HepG2 (cell line): ENCODE results near the gene INHA. TPM values are rescaled to one million over a fixed set of nuclear protein-coding genes. Genes with fewer than 3 reads are reported as not detected.
A peak's percentile ranks its signal among the peaks of the same experiment; 100 is the strongest.

ENCODE experiments used
- AGO2 ChIP-seq: fragments of 200-400 bp; formaldehyde crosslinking; optimal IDR thresholded peaks from 2 replicates; pipeline ENCODE3; 2017; ENCODE audit warnings: mild to moderate bottlenecking, low read depth, low read length, moderate library complexity
- HNRNPLL ChIP-seq: fragments of 200-400 bp; formaldehyde crosslinking; IDR thresholded peaks from 2 replicates; pipeline ENCODE4 v1.6.1; 2017; ENCODE audit warnings: mild to moderate bottlenecking, low read depth, low read length; ENCODE audit not compliant: poor library complexity, severe bottlenecking
- KDM2A ChIP-seq: sonication (generic); formaldehyde crosslinking; IDR thresholded peaks from 2 replicates; pipeline ENCODE4 v1.4.0; 2020; ENCODE audit warnings: low read depth, missing genetic modification reagents, borderline replicate concordance
- NAIF1 ChIP-seq: sonication (generic); formaldehyde crosslinking; IDR thresholded peaks from 2 replicates; pipeline ENCODE4 v1.5.0; 2020; ENCODE audit warnings: mild to moderate bottlenecking, missing genetic modification reagents, borderline replicate concordance
- NR2F6 ChIP-seq, 2 experiments: IDR thresholded peaks; 2 replicates each; pipeline ENCODE4 v1.6.1; 2016; ENCODE audit warnings: antibody characterized with exemption in 1 of 2, mild to moderate bottlenecking in 1 of 2
- SAP130 ChIP-seq: IDR thresholded peaks from 2 replicates; pipeline ENCODE4 v1.6.1; 2016; ENCODE audit warnings: low read depth
- SOX13 ChIP-seq, 3 experiments: fragments of 450-650 bp in 1 of 3; sonication (generic) in 1 of 3; formaldehyde crosslinking in 1 of 3; IDR thresholded peaks in 2 of 3; conservative IDR thresholded peaks in 1 of 3; 2 replicates each; pipeline versions ENCODE4 v1.5.0 to v1.6.1; 2016 to 2020; ENCODE audit warnings: antibody characterized with exemption in 1 of 3, mild to moderate bottlenecking in 1 of 3, missing compliant biosample characterization in 1 of 3, missing genetic modification reagents in 1 of 3, moderate library complexity in 1 of 3
- ZKSCAN5 ChIP-seq: sonication (generic); formaldehyde crosslinking; IDR thresholded peaks from 2 replicates; pipeline ENCODE4 v1.5.1; 2020; ENCODE audit warnings: mild to moderate bottlenecking, missing genetic modification reagents
- ZNF292 ChIP-seq: sonication (generic); formaldehyde crosslinking; IDR thresholded peaks from 2 replicates; pipeline ENCODE4 v1.8.1; 2022; ENCODE audit warnings: mild to moderate bottlenecking, low read depth, missing genetic modification reagents, borderline replicate concordance
- ZNF687 ChIP-seq: sonication (generic); formaldehyde crosslinking; IDR thresholded peaks from 2 replicates; pipeline ENCODE4 v1.5.1; 2020; ENCODE audit warnings: mild to moderate bottlenecking, missing genetic modification reagents, moderate library complexity
- polyA plus RNA-seq, 8 experiments: library from polyadenylated mRNA; depleted of rRNA in 3 of 8; stranded (reverse) in 7 of 8; unstranded in 1 of 8; fragments of >200 nt; fragmentation: Illumina TruSeq in 4 of 8; extraction: Trizol in 4 of 8; gene quantifications; 2 replicates each; pipeline versions ENCODE4 v1.2.1 to v1.2.3, GENCODE V29; 2011 to 2016; ENCODE audit warnings: low read depth in 4 of 8, missing spikeins in 1 of 8, mixed read lengths in 1 of 8; ENCODE audit not compliant: insufficient read depth in 1 of 8
- total RNA-seq, 5 experiments: library from RNA; depleted of rRNA; stranded (reverse); fragments of >200 nt; fragmentation: Illumina TruSeq; extraction: Trizol; gene quantifications; 2 replicates each; pipeline ENCODE4 v1.2.3, GENCODE V29; 2016; ENCODE audit warnings: low read depth in 1 of 5
- TF ChIP-seq, protein P1 (sequence below): sonication (generic); formaldehyde crosslinking; IDR thresholded peaks from 2 replicates; pipeline ENCODE4 v1.5.1; 2020; ENCODE audit warnings: missing genetic modification reagents, mild to moderate bottlenecking, borderline replicate concordance
- TF ChIP-seq, protein P2 (sequence below): sonication (generic); formaldehyde crosslinking; IDR thresholded peaks from 2 replicates; pipeline ENCODE4 v1.4.0; 2020; ENCODE audit warnings: missing genetic modification reagents, mild to moderate bottlenecking, borderline replicate concordance
- TF ChIP-seq, protein P3 (sequence below): sonication (generic); formaldehyde crosslinking; IDR thresholded peaks from 2 replicates; pipeline ENCODE4 v1.9.0; 2022; ENCODE audit warnings: missing genetic modification reagents, mild to moderate bottlenecking, borderline replicate concordance

Gene INHA
- total and polyA plus RNA-seq, 2 of the 13 experiments (the other 11 are each of a cell fraction or from before 2014, with no cell fraction given), result 4.1 to 15.2 TPM

DNA sequence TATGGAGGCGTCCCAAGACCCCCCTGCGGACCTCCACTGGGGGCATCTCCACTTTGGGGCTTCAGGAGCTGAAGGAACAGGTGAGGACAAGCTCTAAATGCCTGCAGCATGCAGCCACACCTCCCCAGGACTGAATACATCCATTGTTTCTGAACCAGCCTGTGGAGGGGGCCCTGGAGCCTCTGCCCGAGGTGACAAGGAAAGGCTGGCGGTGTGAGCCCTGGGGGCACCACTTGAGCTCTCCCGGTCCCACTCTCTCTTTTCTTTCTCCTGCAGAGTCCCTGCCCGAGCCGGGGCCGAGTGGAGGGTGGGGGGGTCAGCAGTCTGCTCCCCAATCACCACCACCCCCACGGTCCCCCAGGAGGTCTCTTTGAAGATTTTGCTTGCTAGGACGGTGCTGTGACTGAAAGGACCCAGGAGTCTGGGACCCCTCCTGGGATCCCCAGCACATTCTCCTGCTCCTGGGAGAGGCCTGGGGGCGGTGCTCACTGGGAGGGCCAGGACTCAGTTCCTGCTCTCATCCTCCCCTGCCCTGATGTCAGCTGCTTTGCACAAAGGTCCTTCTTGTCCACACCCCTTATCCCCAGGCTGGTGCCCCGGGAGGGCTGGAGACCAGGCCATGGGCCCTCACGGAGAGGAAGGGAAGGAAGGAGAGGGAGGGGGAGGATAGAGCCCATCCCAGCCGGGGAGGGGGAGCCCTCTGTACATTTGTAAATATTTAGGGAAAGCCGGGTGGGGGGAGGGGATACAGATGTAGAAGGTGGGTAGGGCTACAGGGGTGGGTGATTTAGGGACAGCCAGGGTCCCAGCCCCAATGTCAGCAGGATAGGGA, 34.2 kb upstream of the INHA start (continued):
- TF ChIP-seq ZNF292 (0 out of 2 replicates have a peak, but pooled peaks have one; percentile 13), AGO2 (peak; percentile 86), ZNF687 (peak; percentile 37; the same call in 1 of the 2 replicates), SOX13 (IDR thresholded peaks at IDR 0.05) (no peak), SOX13 (CRISPR knock-in tag; conservative IDR thresholded peaks at IDR 0.05 in 1 of 2, IDR thresholded peaks at IDR 0.05 in 1 of 2) (peak in 1 of 2 experiments; percentile 20; a peak in 1 of 4 replicates), NAIF1 (CRISPR knock-in tag) (no peak), HNRNPLL (peak; percentile 17), NR2F6 (IDR thresholded peaks at IDR 0.05) (no peak), NR2F6 (CRISPR knock-in tag; IDR thresholded peaks at IDR 0.05) (0 out of 2 replicates have a peak, but pooled peaks have one; percentile 11), KDM2A (CRISPR knock-in tag) (peak; percentile 27; the same call in 1 of the 2 replicates), SAP130 (CRISPR knock-in tag) (peak; percentile 28; the same call in 1 of the 2 replicates), ZKSCAN5 (CRISPR knock-in tag) (no peak)
- TF ChIP-seq, protein P1, sequence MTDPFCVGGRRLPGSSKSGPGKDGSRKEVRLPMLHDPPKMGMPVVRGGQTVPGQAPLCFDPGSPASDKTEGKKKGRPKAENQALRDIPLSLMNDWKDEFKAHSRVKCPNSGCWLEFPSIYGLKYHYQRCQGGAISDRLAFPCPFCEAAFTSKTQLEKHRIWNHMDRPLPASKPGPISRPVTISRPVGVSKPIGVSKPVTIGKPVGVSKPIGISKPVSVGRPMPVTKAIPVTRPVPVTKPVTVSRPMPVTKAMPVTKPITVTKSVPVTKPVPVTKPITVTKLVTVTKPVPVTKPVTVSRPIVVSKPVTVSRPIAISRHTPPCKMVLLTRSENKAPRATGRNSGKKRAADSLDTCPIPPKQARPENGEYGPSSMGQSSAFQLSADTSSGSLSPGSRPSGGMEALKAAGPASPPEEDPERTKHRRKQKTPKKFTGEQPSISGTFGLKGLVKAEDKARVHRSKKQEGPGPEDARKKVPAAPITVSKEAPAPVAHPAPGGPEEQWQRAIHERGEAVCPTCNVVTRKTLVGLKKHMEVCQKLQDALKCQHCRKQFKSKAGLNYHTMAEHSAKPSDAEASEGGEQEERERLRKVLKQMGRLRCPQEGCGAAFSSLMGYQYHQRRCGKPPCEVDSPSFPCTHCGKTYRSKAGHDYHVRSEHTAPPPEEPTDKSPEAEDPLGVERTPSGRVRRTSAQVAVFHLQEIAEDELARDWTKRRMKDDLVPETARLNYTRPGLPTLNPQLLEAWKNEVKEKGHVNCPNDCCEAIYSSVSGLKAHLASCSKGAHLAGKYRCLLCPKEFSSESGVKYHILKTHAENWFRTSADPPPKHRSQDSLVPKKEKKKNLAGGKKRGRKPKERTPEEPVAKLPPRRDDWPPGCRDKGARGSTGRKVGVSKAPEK (CRISPR knock-in tag), result no peak
- TF ChIP-seq, protein P2, sequence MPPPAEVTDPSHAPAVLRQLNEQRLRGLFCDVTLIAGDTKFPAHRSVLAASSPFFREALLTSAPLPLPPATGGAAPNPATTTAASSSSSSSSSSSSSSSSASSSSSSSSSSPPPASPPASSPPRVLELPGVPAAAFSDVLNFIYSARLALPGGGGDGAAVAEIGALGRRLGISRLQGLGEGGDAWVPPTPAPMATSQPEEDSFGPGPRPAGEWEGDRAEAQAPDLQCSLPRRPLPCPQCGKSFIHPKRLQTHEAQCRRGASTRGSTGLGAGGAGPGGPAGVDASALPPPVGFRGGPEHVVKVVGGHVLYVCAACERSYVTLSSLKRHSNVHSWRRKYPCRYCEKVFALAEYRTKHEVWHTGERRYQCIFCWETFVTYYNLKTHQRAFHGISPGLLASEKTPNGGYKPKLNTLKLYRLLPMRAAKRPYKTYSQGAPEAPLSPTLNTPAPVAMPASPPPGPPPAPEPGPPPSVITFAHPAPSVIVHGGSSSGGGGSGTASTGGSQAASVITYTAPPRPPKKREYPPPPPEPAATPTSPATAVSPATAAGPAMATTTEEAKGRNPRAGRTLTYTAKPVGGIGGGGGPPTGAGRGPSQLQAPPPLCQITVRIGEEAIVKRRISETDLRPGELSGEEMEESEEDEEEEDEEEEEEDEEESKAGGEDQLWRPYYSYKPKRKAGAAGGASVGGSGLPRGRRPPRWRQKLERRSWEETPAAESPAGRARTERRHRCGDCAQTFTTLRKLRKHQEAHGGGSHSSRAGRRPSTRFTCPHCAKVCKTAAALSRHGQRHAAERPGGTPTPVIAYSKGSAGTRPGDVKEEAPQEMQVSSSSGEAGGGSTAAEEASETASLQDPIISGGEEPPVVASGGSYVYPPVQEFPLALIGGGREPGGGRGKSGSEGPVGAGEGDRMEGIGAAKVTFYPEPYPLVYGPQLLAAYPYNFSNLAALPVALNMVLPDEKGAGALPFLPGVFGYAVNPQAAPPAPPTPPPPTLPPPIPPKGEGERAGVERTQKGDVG (CRISPR knock-in tag), result no peak
- TF ChIP-seq, protein P3, sequence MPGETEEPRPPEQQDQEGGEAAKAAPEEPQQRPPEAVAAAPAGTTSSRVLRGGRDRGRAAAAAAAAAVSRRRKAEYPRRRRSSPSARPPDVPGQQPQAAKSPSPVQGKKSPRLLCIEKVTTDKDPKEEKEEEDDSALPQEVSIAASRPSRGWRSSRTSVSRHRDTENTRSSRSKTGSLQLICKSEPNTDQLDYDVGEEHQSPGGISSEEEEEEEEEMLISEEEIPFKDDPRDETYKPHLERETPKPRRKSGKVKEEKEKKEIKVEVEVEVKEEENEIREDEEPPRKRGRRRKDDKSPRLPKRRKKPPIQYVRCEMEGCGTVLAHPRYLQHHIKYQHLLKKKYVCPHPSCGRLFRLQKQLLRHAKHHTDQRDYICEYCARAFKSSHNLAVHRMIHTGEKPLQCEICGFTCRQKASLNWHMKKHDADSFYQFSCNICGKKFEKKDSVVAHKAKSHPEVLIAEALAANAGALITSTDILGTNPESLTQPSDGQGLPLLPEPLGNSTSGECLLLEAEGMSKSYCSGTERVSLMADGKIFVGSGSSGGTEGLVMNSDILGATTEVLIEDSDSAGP (CRISPR knock-in tag), result peak; percentile 36; the same call in 1 of the 2 replicates
